Nephron progenitor cell (in vitro differentiated cells): ENCODE data around the gene CPSF3.

Experiments used
- DNase-seq: peaks from one replicate; pipeline ENCODE4 v3.0.0; 2021
- H3K27ac Mint-ChIP-seq: 2 replicates; pipeline ENCODE4 v1.8.0; 2021; ENCODE audit warnings: mild to moderate bottlenecking, moderate library complexity, mixed read lengths
- H3K27me3 Mint-ChIP-seq: 2 replicates; pipeline ENCODE4 v1.8.0; 2021; ENCODE audit warnings: mild to moderate bottlenecking, low read depth, mixed read lengths; ENCODE audit not compliant: poor library complexity
- H3K36me3 Mint-ChIP-seq: 2 replicates; pipeline ENCODE4 v1.8.0; 2021; ENCODE audit warnings: low read depth, mixed read lengths
- H3K4me1 Mint-ChIP-seq: 2 replicates; pipeline ENCODE4 v1.8.0; 2021; ENCODE audit warnings: mixed read lengths
- H3K4me3 Mint-ChIP-seq: 2 replicates; pipeline ENCODE4 v1.8.0; 2021; ENCODE audit warnings: mild to moderate bottlenecking, moderate library complexity, mixed read lengths
- H3K9me3 Mint-ChIP-seq: 2 replicates; pipeline ENCODE4 v1.8.0; 2021; ENCODE audit warnings: mild to moderate bottlenecking, moderate library complexity, mixed read lengths
- TF ChIP-seq, protein P1 (sequence below): fragments of 200-600 bp; sonication (generic); IDR thresholded peaks from 2 replicates; pipeline ENCODE4 v1.5.0; 2021; ENCODE audit warnings: antibody characterized with exemption

CPSF3 gene

DNA sequence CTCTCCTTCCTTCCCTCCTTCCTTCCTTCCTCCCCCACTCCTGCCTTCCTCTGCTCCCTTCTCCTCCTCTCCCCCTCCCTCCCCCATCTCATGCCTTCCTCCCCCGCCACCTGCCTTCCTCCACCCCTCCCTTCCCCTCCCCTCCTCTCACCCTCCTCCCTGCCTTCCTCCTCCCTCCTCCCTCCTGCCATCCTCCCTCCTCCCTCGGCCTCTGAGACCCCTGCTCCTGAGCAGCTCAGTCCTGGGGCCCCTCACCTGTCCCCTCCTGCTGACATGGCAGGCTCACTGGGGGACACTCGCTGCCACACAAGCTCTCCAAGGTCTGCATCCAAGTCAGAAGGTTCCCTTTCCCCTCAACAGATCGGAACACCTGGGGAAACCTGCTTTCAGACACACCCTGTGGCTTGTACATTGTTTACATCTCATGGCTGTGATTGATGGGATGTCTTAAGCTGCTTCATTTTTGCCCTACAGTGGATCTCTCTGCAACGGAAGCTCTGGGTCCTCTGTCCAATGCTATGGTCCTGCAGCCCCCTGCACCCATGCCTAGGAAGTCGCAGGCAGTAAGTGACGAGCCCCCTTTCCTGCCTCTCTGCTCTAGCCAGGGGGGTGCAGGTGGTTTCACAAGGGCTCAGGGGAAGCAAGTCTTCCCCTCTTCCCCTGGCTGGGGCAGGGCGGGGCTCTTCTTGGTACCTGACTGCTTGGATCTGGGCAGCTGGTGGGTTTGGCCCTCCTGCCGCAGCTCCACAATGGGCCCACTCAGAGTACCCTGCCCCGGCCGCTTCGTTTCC lies 23.0 kb upstream of the CPSF3 start:
- peaks cover 32% of the 10 kb centered on the region for H3K36me3 Mint-ChIP-seq
- H3K4me1 Mint-ChIP-seq: peaks cover 29% of the 10 kb centered on the region
- no peaks in the 10 kb centered on the region for H3K27me3 Mint-ChIP-seq
- H3K9me3 Mint-ChIP-seq: no peaks in the 10 kb centered on the region
- no peak overlapping the region for H3K4me3 Mint-ChIP-seq
- TF ChIP-seq, protein P1, sequence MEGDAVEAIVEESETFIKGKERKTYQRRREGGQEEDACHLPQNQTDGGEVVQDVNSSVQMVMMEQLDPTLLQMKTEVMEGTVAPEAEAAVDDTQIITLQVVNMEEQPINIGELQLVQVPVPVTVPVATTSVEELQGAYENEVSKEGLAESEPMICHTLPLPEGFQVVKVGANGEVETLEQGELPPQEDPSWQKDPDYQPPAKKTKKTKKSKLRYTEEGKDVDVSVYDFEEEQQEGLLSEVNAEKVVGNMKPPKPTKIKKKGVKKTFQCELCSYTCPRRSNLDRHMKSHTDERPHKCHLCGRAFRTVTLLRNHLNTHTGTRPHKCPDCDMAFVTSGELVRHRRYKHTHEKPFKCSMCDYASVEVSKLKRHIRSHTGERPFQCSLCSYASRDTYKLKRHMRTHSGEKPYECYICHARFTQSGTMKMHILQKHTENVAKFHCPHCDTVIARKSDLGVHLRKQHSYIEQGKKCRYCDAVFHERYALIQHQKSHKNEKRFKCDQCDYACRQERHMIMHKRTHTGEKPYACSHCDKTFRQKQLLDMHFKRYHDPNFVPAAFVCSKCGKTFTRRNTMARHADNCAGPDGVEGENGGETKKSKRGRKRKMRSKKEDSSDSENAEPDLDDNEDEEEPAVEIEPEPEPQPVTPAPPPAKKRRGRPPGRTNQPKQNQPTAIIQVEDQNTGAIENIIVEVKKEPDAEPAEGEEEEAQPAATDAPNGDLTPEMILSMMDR: no peak
- H3K27ac Mint-ChIP-seq: peak overlapping the region; percentile 93
- DNase-seq: no peak

- H3K27me3 Mint-ChIP-seq: no peaks in the 10 kb centered on the region
- H3K36me3 Mint-ChIP-seq: peaks cover 28% of the 10 kb centered on the region
- no peak overlapping the region for H3K4me3 Mint-ChIP-seq
- TF ChIP-seq, protein P1: no peak
- no peak for DNase-seq
- peak overlapping the region; percentile 91 for H3K27ac Mint-ChIP-seq
- H3K9me3 Mint-ChIP-seq: no peaks in the 10 kb centered on the region
- H3K4me1 Mint-ChIP-seq: peaks cover 29% of the 10 kb centered on the region
These were observed 22.4 kb upstream of the CPSF3 start for GRCh38 chr2:9401059-9401547.

- DNase-seq: no peak
- Mint-ChIP-seq H3K4me3 (no peak overlapping the region), H3K9me3 (no peaks in the 10 kb centered on the region), H3K4me1 (peaks cover 31% of the 10 kb centered on the region), H3K27me3 (no peaks in the 10 kb centered on the region), H3K36me3 (peaks cover 26% of the 10 kb centered on the region), H3K27ac (peak overlapping the region; percentile 91)
- TF ChIP-seq, protein P1: no peak
These were observed 21.6 kb upstream of the CPSF3 start for GRCh38 chr2:9401646-9402371.

DNA sequence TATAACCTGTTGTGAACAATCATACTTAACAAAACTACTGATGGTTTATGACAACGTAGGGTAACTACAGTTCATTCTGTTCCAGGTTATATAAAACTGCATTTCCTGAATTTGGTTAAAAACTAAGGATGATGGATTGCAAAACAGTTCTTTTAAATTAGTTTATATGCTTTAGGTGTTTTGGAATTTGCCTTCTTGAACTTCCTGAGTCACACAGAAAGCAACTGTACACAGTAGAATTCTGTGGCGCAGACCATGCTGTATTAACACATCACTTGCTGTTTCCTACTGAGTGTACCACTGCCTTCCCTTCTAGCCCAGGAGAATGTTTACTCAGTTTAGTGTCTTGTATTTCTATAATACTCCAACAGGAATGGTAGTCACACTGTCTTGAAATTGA lies 19.5 kb upstream of the CPSF3 start:
- DNase-seq: no peak
- TF ChIP-seq, protein P1: no peak
- Mint-ChIP-seq H3K4me3 (no peak overlapping the region), H3K36me3 (peaks cover 15% of the 10 kb centered on the region), H3K27ac (peak overlapping the region; percentile 33), H3K4me1 (peaks cover 38% of the 10 kb centered on the region), H3K9me3 (no peaks in the 10 kb centered on the region), H3K27me3 (no peaks in the 10 kb centered on the region)

DNA sequence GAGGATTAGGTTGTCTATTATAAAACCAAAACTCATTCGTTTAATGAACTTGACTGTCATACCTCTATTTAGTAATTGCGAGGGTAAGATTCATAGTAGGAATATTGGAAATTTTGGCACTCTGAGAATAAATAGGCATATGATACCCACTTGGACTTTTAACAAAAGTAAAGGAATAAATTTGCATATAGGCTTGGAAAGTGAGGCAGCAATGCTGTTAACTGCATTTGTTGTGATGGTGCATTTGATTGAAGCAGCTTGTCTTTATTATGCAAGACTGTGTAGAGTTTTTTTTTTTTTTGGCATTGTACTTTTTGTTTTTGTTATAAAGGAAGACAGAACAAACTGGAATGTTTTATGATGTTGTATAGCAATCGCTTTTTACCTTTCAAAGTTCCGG lies 19.0 kb upstream of the CPSF3 start:
- Mint-ChIP-seq H3K36me3 (peaks cover 12% of the 10 kb centered on the region), H3K4me3 (no peak overlapping the region), H3K27ac (no peak overlapping the region), H3K27me3 (no peaks in the 10 kb centered on the region), H3K4me1 (peaks cover 32% of the 10 kb centered on the region), H3K9me3 (no peaks in the 10 kb centered on the region)
- TF ChIP-seq, protein P1: no peak
- no peak for DNase-seq
